Measurements from ENCODE around the gene BRF1. TPM values are rescaled to one million over a fixed set of nuclear protein-coding genes. Genes with fewer than 3 reads are reported as not detected.
A peak's percentile ranks its signal among the peaks of the same experiment; 100 is the strongest.

BRF1 gene
- total RNA-seq, 1 donor from 2014 or later: 61.1 TPM

DNA sequence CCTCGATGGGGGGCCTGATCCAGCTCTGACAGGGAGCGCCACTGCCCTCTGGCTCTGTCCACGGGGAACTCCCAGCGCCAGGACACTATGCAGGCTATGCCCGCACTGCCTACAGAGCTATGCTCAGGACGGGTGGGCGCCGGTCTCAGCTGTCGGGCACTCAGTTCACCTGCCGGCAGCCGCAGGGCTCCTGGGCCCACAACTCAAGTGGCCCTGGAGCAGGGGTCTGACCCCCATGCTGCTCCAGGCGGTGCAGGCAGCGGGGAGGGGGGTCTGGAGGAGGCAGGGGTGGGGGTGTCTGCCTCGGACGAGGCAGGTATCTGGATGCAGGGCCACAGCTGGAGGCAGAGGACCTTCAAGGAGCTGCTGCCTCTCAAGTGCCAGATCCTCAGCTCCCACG, 91.2 kb downstream of the BRF1 start:
- DNase-seq: no peak

DNA sequence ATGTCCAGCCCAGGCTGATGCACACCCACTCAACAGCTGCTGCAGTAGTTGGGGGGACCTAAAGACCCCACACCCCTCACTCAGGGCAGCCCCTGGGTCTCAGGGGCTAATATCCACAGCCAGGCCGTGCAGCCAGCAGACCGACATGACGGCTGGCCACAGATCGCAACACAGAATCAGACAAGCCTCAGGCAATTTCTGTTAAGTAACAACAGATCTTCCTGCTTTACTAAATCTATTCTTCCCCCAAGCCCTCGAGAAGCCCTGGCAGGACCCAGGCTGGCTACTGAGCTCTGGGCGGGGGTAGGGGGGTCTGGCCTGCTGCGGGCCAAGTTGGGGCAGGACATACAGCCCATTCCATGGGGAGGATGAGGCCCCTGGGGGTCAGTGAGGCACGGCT, 91.7 kb downstream of the BRF1 start:
- no peak for DNase-seq

DNA sequence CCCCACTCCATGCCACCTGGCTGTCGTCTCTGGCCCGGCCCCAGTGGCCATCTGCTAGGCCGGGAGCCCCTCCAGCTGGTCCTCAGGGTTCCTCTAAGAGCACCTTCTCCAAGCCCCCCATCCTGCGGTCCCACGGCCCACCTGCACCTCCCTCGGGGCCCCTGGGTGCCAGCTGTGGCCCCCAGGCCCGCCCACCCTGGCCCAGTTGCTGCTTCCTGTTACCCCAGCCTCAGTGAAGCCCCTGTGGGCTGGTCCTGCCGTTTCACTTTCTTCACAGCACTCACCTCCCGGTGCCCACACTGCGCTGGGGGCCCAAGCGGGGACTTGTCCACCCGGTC, 92.1 kb downstream of the BRF1 start:
- DNase-seq: no peak

- DNase-seq: no peak
These were observed 92.6 kb downstream of the BRF1 start for GRCh38 chr14:105207996-105208737.

DNA sequence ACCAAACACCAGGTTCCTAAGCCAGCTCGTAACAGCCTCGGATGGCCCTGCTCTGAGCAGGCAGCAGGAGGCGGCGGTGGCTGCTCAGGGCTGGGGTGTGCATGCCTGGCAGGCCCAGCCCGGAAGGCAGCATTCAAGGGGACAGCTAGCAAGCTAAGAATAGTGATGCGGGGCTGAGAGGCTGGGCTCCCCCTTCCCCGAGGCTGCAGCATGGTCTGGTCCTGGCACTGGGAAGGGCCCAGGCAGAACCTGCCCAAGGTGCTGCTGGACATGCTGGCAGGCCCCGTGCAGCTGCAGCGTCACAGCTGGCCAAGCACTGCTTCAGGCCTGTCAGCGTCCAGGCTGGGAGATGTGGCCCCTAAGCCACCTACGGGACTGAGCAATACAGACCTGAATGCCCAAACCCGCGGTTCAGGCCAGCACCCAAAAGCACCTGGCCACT, 93.3 kb downstream of the BRF1 start:
- DNase-seq: no peak

DNA sequence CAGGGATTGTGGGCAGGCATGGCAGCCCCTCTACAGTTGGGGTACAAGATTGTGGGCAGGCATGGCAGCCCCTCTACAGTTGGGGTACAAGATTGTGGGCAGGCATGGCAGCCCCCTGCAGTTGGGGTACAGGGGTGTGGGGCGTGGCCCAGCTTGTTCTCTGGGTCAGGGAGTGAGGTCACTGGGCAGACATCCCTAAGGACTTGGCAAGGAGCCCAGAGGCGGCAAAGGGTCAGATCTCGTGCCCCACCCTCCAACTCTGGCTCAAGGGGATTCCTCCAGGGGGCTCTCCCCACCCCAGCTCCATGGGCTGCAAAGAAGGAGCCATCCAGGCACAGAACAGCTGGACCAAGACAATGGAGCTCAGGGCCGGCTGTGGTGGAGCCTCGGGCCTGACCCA, 93.9 kb downstream of the BRF1 start:
- no peak for DNase-seq

- DNase-seq: no peak
These were observed 95.1 kb downstream of the BRF1 start for GRCh38 chr14:105205673-105206208.

DNA sequence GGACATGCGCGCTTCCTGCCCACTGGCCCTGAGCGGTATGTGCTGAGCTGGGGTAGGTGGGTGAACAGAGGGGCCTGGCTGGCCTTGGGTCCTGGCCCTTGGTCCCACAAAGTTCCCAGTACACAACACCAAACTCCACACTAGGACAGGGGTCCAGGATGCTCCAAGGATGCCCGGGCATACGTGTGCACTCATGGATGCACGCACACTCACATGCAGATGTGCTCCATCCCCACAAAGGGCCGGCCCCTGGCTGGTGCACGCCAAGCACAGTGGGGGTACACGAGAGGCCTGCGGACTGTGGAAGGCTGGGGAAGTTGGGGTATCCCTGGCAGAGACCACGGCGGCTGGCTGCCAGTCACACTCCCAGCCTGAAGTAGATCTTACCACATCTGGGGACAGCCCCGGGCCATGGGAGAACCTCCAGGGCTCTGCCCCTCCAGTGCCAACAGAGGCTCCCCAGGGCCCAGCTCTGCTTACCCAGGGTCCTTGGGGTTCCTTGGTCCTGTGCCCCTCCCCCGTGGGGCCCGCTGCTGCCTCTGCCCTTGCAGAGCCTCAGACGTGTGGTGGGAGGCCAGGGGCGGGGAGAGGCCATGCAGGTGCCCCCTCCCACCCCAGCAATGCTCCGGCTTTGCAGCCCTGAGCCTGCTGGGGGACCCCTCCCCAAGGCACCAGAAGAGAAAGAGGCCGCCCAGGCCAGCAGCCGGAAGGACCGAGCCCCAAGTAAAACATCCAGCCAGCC, 95.7 kb downstream of the BRF1 start:
- DNase-seq: no peak

GRCh38 chr14:105204206-105204930, 96.4 kb downstream of the BRF1 start:
- peak; percentile 23 for DNase-seq

GRCh38 chr14:105203701-105204100, 97.1 kb downstream of the BRF1 start:
- no peak for DNase-seq

- DNase-seq: peak; percentile 37
These were observed 97.7 kb downstream of the BRF1 start for GRCh38 chr14:105203057-105203531.

- DNase-seq: no peak
These were observed 98.8 kb downstream of the BRF1 start for GRCh38 chr14:105201925-105202513.

GRCh38 chr14:105201156-105201924, 99.5 kb downstream of the BRF1 start:
- DNase-seq: no peak

DNA sequence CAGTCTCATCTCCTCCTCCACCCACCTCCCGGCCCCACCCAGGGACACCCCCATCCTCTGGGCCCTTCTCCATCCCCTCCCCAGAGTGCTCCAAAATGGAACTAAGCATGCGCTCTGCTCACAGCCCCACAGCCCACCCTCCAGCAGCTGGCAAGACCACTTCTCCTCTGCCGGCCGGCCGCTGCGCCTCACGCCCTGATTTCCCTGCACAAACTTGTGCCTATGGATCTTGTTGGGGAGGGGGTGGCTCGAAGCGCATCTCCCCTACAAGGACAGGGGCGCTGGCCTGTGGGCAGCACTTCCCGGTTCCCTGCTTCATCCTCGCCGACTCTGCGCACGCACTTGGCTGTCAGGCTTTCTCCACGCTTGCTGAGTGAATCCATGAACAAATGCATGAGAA, 100.2 kb downstream of the BRF1 start:
- DNase-seq: no peak

DNA sequence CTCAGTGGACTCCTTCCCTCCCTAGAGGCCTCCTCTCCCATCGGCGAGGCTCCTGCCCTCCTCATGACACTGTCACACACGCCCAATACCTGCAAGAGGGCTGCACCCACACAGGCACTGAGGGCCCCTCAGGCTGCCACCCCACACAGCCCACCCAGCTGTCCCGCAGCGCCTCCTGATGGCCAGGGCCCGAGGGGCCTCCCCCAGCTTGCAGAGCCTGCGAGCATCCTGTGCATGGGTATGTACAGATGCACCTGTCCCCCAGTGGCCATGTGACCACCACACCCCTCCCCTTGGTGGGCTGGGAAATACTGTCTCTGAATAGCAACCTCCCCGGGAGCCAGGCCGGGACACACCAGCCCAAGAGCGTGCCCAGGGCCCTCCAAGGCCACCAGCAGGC, 100.7 kb downstream of the BRF1 start:
- no peak for DNase-seq

DNA sequence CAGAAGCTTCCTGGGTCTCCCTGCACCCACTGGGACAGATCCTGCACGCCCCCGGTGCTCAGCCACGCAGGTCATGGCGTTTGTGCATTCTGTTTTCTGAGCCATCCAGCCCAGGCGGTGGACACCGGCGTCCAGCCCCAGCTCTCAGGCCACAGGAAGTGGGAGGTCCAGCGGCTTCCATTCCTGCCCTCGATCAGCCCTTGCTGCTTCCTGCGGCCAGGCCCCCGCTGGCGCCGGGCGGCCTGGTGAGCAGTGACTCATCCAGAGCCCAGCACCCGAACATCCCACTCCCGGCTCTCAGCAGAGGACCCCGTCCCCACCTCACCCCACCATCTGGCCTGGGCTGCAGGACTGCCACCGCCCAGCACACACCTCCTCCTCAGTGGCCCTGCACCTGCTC, 101.7 kb downstream of the BRF1 start:
- DNase-seq: no peak

DNA sequence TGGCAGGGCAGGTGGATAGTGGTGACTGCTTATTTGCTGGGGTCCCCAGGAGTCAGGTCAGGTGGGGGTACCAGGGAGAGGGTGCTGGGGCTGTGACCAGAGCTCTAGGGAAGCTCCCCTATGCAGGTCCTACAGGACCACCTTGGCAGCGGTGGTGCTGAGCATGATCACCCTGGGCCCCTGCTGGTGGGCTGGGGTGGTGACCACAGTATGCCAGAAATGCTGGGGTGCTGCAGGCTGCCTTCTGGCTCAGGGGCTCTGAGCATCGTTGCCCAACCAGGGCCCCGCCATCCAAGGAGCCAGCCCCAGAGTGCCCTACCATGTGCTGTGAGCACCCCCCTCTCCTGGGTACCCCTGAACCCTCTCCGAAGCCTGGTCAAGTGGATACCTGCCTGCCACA, 102.2 kb downstream of the BRF1 start:
- DNase-seq: no peak

DNA sequence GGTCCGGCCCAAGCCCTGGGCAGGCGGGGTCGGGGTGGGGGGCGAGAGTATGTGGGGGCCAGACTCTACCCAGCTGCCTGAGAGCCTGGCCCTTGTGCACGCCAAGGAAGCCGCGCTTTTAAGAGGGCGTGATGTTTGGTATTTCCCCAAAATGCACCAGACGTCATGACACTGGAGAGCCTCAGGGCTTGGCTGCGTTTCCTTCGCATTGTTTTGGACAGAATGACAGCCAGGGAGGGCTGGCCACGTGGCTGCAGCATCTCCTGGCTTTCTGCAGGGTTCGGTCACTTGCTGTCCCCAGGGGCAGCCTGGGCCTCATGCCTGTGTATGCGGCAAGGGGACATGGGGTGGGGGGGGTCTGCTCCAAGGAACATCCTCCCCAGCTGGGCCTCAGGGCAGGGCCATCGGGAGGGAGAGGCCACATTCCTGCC, 103.6 kb downstream of the BRF1 start:
- no peak for DNase-seq

- DNase-seq: no peak
These were observed 104.4 kb downstream of the BRF1 start for GRCh38 chr14:105196265-105196960.

- DNase-seq: no peak
These were observed 105.1 kb downstream of the BRF1 start for GRCh38 chr14:105195522-105196264.

Measured in occipital lobe (tissue), 2 donors.